HG03521 (cell line): ENCODE results near the gene TNFRSF25.
A peak's percentile ranks its signal among the peaks of the same experiment; 100 is the strongest.

ENCODE experiments used
- ATAC-seq: cut with Tn5 transposase; IDR thresholded peaks from one replicate; pipeline ENCODE4 v1.9.1; 2021; ENCODE audit warnings: mild to moderate bottlenecking, moderate library complexity; ENCODE audit not compliant: unreplicated experiment

The TNFRSF25 gene

DNA sequence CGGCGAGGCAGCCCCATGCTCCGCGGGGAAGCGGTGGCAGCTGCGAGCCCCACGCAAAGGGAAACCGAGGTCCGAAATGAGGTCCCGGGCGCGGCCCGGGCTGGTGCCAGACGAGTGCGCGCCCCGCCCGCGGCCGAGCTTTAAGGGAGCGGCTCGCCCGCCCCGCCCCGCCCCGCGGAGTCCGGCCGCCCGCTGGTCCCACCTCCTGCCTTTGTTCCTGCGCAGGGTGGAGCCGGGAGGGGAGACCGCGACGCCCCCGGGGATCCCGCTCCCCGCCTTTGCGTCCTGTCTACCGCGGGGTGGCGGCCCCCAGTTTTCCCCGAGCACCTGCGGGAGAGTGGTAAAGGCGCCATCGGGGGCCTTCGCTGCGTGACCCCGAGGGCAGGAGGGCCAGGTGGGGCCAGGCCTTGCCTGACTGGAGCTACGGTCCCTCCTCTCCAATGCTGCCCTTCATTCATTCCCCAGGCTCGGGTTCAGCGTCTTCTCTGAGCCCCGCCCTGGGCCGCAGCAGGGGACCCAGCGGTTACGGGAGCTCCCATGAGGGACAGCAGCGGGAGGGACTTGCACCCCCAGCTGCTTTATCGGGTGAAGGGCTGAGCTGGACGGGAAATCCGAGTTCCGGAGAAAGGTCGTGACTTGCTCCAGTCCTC is 46.0 kb downstream of the TNFRSF25 start, which contains the start of gene HES2:
Gene HES2, minus strand, starts transcription at position 116 of the 650 bp plus-strand sequence. Its CDS starts 99 bp downstream, at position 17.
- no peak for ATAC-seq

- no peak for ATAC-seq
These were observed 46.6 kb downstream of the TNFRSF25 start for GRCh38 chr1:6419397-6419803.

GRCh38 chr1:6418668-6419396 is 47.1 kb downstream of the TNFRSF25 start:
- ATAC-seq, result no peak

DNA sequence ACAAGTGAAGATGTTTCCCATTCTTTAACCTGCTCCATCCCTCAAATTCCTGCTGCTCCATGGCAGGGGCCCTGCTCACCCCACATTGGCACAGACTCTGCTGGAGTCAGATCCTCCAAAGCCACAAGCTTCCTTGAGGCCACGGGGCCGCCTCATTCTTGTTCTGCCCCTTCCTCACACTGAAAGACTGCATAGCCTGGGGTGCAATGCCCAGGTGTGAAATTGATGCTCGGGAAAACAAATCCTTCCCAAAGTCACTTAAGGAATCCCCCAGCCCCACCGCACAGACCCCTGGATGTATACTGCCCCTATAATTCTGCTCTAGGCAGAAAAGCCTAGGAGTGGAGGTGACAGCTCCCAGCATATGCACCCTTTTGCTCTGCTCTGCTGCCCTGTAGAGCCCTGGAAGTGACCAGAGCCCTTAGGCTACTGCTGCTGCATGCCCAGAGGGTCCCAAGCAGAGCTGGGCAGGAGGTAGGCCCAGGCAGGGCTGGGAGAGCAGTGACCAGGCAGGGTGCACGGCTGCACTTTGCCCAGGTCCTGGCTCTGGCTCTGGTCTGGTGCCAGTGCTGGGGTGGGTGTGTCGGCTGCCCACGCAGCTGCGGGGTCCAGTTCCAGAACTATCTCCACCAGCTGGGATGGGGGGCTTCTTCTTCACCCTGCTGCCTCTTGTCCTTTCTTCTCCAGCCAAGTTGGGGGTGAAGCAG is 47.9 kb downstream of the TNFRSF25 start:
- no peak for ATAC-seq

DNA sequence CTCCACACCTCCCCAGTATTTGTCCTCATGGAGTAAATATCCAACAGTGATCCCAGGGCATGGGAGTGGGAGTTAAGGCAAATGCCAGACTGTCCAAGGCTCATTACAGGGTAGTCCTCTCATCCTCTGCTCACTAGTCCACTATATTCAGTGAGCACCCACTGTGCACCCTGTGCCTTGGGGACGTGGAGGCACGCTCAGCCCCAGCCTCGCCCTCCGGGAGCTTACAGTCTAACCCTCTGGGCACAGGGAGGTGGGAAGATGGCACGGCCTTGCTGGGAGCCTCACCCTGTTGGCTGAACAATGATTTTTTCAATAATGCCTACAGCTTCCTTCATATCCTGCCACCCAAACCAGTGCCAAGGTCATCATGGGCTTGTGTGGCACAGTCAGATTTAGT is 49.1 kb downstream of the TNFRSF25 start:
- no peak for ATAC-seq

DNA sequence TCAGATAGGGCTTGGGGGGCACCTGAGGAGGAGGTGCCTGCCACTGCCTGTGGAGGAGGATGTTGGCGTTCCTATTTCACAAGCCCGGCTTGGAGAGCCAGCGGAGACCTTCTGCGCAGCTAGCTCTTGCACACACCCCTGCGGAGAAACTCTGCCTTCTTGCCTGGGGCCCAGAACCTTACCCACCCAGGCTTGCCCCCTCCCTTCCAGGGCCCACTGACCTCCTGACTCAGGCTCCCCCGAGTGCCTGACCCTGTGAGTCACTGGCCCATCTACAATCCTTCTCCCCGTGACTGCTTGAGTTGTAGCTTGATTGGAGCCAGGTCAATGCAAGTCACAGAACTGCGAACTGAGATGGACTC is 49.7 kb downstream of the TNFRSF25 start:
- ATAC-seq, result no peak

DNA sequence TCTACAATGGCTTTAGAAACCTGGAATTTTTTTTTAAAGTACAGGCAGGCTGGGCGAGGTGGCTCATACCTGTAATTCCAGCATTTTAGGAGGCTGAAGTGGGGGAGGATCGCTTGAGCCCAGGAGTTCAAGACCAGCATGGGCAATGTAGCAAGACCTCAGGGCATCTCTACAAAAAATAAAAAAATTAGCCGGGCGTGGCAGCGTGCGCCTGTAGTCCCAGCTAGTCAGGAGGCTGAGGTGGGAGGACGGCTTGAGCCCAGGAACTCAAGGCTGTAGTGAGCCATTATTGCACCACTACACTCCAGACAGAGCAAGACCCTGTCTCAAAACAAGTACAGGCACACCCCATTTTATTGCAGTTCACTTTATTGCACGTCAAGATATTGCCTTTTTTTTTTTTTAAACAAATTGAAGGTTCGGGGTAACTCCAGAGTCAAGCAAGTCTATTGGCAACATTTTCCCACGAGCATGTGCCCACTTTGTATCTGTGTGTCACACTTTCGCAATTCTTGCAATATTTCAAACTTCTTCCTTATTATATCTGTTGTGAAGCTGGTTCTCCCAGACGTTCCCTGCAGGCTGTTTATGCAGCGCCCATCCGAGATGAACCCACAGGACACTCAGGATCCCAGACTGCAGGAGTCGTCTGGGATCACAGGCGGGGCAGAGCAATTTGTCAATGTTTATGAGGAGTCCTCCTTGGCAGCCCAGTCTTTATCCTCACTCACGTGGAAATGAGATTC is 50.9 kb downstream of the TNFRSF25 start:
- ATAC-seq, result no peak

- peak; percentile 58 for ATAC-seq
These were observed 51.5 kb downstream of the TNFRSF25 start for GRCh38 chr1:6414443-6414844.

DNA sequence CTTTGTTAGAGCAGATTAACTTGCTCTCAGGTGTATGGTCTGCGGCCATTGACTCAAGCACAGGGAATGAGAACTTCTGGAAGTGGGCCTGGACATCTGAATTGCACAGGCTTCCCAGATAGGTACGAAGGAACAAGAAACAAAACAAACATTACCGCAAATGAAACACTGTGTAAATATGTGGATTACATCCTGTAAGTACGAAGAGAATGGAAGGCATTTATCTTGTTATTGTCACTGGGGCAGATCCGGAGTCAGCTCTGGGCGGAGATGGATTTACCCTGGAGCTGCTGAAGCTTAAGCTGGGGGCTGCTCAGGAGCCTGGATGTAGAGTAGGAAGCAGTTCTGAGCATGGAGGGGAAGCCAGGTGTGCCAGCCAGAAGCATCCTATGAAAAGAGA is 53.1 kb downstream of the TNFRSF25 start:
- ATAC-seq, result no peak
